NB4 (cell line): ENCODE data around the gene ATRN.

Experiments
- MYC ChIP-seq: IDR thresholded peaks from 2 replicates; pipeline ENCODE4 v1.6.1; 2011; ENCODE audit warnings: low read depth, low read length
- POLR2A ChIP-seq: IDR thresholded peaks from 2 replicates; pipeline ENCODE4 v1.6.1; 2011; ENCODE audit warnings: mild to moderate bottlenecking; ENCODE audit not compliant: insufficient read length; ENCODE audit errors: extremely low read depth
- TF ChIP-seq, protein P1 (sequence below): IDR thresholded peaks from one replicate; pipeline ENCODE4 v1.5.1; 2012; ENCODE audit warnings: low read depth, low read length
- TF ChIP-seq, protein P2 (sequence below): IDR thresholded peaks from 2 replicates; pipeline ENCODE4 v1.6.1; 2011; ENCODE audit warnings: low read depth, low read length

DNA sequence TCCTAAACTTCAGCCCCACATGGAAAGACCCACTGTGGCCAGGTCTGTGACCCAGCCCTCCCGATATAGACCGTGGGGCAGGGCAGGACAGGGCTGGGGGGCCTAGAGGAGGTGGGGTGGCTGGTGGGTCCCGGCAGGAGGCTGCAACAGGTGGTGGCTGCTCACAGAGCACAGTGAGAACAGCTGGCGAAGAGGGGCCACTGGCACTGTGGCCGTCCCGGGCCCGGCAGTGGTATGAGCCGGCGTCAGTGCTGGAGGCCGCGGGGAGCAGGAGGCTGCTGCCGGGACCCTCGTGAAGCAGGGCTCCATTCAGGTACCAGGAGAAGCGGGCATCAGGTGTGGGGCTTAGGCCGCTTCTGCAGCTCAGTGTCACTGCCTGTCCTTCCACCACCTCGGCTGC is 228.2 kb downstream of the ATRN start:
- TF ChIP-seq, protein P1, sequence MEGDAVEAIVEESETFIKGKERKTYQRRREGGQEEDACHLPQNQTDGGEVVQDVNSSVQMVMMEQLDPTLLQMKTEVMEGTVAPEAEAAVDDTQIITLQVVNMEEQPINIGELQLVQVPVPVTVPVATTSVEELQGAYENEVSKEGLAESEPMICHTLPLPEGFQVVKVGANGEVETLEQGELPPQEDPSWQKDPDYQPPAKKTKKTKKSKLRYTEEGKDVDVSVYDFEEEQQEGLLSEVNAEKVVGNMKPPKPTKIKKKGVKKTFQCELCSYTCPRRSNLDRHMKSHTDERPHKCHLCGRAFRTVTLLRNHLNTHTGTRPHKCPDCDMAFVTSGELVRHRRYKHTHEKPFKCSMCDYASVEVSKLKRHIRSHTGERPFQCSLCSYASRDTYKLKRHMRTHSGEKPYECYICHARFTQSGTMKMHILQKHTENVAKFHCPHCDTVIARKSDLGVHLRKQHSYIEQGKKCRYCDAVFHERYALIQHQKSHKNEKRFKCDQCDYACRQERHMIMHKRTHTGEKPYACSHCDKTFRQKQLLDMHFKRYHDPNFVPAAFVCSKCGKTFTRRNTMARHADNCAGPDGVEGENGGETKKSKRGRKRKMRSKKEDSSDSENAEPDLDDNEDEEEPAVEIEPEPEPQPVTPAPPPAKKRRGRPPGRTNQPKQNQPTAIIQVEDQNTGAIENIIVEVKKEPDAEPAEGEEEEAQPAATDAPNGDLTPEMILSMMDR, result no peak
- TF ChIP-seq POLR2A, result no peak
- no peak for TF ChIP-seq MYC
- TF ChIP-seq, protein P2, sequence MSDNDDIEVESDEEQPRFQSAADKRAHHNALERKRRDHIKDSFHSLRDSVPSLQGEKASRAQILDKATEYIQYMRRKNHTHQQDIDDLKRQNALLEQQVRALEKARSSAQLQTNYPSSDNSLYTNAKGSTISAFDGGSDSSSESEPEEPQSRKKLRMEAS, result no peak
